ENCODE measurements around the gene ELOF1.

- TF ChIP-seq SP1 (IDR thresholded peaks at IDR 0.05) (no peak), ZNF384 (IDR thresholded peaks at IDR 0.05) (no peak), FOXM1 (IDR thresholded peaks at IDR 0.05; ENCODE audit: borderline replicate concordance) (no peak), CTBP1 (IDR thresholded peaks at IDR 0.05; ENCODE audit: borderline replicate concordance) (no peak), HDGF (IDR thresholded peaks at IDR 0.05; ENCODE audit: borderline replicate concordance) (no peak), SUZ12 (IDR thresholded peaks at IDR 0.05) (no peak), ELF4 (IDR thresholded peaks at IDR 0.05) (no peak), BHLHE40 (IDR thresholded peaks at IDR 0.05; ENCODE audit: borderline replicate concordance) (no peak), NFRKB (IDR thresholded peaks at IDR 0.05) (no peak), PKNOX1 (IDR thresholded peaks at IDR 0.05) (no peak), FOXA1 (IDR thresholded peaks at IDR 0.05) (no peak), TARDBP (IDR thresholded peaks at IDR 0.05) (no peak)
Observed at GRCh38 chr19:11587975-11588631, 29.1 kb upstream of the ELOF1 start.
